Ishikawa (cell line): ENCODE results near the gene TMEM30B.

ENCODE experiments used
- EP300 ChIP-seq: IDR thresholded peaks from 2 replicates; pipeline ENCODE4 v1.6.1; 2012; ENCODE audit warnings: borderline replicate concordance
- RAD21 ChIP-seq: IDR thresholded peaks from 2 replicates; pipeline ENCODE4 v1.6.1; 2012; ENCODE audit warnings: low read depth
- REST ChIP-seq: IDR thresholded peaks from 2 replicates; pipeline ENCODE4 v1.6.1; 2012; ENCODE audit warnings: low read depth, mild to moderate bottlenecking

DNA sequence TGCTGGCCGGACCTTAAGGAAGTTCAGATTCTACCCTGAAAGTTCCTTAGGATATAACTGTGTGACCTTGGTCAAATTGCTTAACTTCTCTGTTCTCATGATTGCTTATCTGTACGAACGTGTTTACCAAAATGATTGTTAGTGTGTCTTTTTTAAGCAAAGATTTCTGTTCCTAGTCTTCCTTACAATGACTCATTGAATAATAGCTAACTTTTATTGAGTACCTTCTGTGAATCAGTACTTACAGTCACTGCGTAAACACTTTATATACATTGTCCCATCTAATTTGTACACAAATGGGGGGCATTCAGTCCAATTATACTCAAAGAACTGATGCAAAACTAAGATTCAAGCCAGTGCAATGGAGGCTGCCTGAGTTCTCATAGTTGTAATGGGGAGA lies 4.2 kb upstream of the TMEM30B start:
- no peak for TF ChIP-seq EP300
- no peak for TF ChIP-seq RAD21
- no peak for TF ChIP-seq REST
